H7 (cell line): Measurements from ENCODE around the gene CTNNA3. TPM values are rescaled to one million over a fixed set of nuclear protein-coding genes. Genes with fewer than 3 reads are reported as not detected.
A peak's percentile ranks its signal among the peaks of the same experiment; 100 is the strongest.

Experiments used
- DNase-seq: peaks from one replicate; pipeline ENCODE4 v3.0.0; 2012
- H3K27me3 ChIP-seq: 2 replicates; pipeline ENCODE4 v1.6.0; 2011; ENCODE audit warnings: mild to moderate bottlenecking, low read length; ENCODE audit not compliant: control insufficient read depth, insufficient read depth
- H3K36me3 ChIP-seq: replicated peaks from 2 replicates; pipeline ENCODE4 v1.5.1; 2011; ENCODE audit warnings: low read length; ENCODE audit not compliant: control insufficient read depth, insufficient read depth
- H3K4me3 ChIP-seq: 2 replicates; pipeline ENCODE4 v1.5.1; 2011; ENCODE audit warnings: low read depth, mild to moderate bottlenecking, control low read depth, low read length, moderate library complexity; ENCODE audit not compliant: insufficient read depth
- total RNA-seq: library from RNA; depleted of rRNA; stranded (reverse); fragments of >200 nt; shearing (Covaris generic); gene quantifications from 2 replicates; pipeline ENCODE4 v1.2.3, GENCODE V29; 2014

CTNNA3 gene
- total RNA-seq, 1 experiment from 2014 or later, result 10.6 TPM

DNA sequence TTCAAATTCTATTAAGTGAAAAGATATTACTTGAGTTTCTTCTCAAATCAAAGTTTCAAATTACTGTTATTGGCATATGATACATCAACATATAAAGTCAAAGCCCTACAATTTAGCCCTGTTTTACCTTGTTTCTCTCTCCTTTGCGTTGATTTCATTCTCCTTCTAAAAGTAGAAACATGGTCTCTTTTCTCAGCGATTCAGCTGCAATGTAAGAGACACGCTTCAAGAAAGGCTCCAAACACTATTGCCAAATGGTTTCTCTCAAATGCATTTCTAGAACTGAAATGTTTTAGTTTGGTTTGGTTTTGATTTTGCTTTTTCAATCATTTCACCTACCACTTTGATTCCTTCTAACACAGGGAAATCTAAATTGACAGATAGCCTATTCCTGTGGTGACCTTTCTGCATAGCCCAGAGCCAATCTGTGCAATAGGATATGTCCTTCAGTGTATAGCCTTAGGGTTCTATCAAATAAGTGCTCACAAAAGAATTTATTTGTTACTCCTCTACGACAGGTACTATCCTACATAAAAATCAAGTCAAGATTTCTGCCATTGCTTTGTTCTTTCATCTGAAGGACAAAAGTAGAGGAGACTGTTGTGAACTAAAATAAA, 47.3 kb downstream of the CTNNA3 start:
- Histone ChIP-seq H3K27me3 (no peaks in the 10 kb centered on the region), H3K36me3 (no peaks in the 10 kb centered on the region), H3K4me3 (no peak overlapping the region)
- no peak for DNase-seq

DNA sequence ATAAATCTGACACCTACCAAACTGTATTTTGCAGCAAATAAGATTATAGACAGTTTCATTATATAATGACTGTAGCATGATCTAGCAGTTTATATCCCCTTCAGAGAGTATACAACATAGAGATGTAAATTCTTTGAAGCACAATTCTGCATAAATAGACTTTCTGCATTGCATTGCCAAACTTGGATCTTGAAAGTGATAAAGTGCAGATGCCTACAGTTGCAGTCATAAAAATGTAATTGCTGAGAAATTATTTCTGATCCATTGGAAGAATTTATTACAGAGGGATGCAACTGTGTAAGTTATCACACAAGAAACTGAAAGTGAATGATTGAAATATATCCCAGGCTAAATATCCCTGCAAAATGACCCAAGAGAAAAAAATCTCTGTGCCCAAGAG, 65.1 kb downstream of the CTNNA3 start:
- H3K4me3 ChIP-seq, result no peak overlapping the region
- no peak for DNase-seq
- H3K36me3 ChIP-seq, result no peaks in the 10 kb centered on the region
- H3K27me3 ChIP-seq, result no peaks in the 10 kb centered on the region

DNA sequence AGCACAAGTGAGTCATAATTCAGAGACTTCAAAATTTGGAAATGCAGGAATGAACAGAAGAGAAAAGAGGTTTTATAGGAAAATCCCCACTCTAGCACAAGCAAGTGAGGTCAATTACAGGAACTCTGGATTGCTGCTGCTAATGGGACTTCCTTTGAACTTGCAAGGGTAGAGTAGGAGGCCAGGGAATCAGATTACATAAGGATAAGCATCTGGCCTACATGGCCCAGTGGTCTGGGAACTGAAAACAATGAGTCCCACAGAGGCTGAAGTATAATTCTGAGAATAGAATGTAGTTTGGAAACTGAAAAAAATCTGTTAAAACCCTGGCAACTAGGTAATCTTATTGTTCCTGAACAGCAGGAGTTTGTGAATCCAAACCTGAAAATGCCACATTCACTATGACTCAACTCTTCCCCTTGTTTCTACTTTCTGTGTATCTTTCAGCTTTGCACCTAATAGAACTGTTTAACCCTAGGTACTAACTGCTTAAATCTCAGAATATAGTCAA, 66.5 kb downstream of the CTNNA3 start:
- Histone ChIP-seq H3K27me3 (no peaks in the 10 kb centered on the region), H3K4me3 (no peak overlapping the region), H3K36me3 (no peaks in the 10 kb centered on the region)
- DNase-seq, result no peak

DNA sequence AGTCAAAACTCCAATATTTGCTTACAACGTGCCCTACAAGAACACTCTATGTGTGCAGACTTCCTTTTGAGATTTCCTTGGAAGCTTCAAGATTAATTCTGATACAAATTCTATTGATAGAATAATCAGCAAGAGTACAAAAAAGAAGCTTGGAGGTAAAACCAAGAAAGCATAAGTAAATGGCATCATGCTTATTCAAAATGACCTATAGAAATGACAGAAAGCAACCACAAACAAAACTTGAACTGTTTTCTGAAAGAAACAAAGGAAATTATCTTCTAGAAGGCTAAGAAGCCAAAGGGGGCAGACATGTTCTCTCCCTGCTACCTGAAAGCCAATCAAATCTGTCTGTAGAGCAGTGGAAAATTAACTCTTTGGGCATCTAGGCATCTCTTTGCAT, 73.0 kb downstream of the CTNNA3 start:
- H3K27me3 ChIP-seq, result no peaks in the 10 kb centered on the region
- H3K36me3 ChIP-seq, result no peaks in the 10 kb centered on the region
- no peak for DNase-seq
- no peak overlapping the region for H3K4me3 ChIP-seq

DNA sequence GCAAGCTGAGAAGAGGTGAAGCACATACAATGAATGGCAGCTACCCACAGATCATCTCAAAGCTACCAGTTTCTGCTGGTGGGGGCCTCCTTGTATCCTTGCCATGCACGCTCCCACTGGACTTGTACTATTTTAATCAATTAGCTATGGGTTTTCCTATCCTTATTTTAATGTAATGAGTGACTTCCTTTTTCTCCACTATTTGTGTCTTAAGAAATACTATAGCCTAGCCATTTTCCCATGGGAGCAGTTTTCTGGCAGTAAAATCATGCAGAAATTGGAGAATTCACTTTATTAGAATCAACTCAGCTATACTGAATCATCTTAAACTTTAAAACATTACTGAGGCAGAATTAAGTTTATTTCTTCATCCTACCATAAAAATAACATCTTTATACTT, 73.5 kb downstream of the CTNNA3 start:
- no peak for DNase-seq
- Histone ChIP-seq H3K36me3 (no peaks in the 10 kb centered on the region), H3K4me3 (no peak overlapping the region), H3K27me3 (no peaks in the 10 kb centered on the region)

DNA sequence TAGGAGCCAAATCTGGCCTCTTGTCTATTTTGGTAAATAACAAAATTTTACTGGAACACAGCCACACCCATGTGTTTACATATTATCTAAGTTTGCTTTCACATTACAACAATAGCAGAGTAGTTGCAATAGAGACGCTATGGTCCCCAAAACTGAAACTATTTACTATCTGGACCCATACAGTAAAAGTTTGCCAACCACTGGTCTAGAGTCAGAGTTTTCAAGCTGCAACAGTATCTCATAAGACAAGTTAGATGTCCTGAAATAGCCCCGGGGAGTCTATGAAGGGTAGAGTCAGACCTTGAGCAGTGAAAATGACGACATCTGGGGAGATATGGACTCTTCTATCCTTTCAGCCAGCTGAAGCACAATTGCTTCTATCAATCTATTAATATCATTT, 74.2 kb downstream of the CTNNA3 start:
- DNase-seq, result no peak
- Histone ChIP-seq H3K4me3 (no peak overlapping the region), H3K36me3 (no peaks in the 10 kb centered on the region), H3K27me3 (no peaks in the 10 kb centered on the region)

DNA sequence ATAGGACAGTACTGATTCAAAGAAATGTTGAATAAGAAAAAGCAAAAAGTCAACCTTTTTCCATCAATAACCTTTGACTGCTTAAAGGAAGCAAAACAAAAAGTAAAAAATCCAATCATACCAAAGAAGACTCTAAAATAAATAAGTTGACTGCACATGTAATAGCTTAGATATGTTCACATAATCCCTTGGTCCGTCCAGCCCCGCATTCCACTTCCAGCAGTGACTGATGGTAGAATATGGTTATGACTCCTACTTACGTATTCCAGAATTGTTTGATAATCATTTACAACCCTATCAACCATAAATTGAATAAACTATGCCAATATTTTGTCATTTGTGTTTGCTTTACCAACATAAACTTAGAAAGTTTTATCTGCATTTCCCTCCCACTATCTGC, 77.9 kb downstream of the CTNNA3 start:
- Histone ChIP-seq H3K4me3 (no peak overlapping the region), H3K36me3 (no peaks in the 10 kb centered on the region), H3K27me3 (no peaks in the 10 kb centered on the region)
- no peak for DNase-seq

DNA sequence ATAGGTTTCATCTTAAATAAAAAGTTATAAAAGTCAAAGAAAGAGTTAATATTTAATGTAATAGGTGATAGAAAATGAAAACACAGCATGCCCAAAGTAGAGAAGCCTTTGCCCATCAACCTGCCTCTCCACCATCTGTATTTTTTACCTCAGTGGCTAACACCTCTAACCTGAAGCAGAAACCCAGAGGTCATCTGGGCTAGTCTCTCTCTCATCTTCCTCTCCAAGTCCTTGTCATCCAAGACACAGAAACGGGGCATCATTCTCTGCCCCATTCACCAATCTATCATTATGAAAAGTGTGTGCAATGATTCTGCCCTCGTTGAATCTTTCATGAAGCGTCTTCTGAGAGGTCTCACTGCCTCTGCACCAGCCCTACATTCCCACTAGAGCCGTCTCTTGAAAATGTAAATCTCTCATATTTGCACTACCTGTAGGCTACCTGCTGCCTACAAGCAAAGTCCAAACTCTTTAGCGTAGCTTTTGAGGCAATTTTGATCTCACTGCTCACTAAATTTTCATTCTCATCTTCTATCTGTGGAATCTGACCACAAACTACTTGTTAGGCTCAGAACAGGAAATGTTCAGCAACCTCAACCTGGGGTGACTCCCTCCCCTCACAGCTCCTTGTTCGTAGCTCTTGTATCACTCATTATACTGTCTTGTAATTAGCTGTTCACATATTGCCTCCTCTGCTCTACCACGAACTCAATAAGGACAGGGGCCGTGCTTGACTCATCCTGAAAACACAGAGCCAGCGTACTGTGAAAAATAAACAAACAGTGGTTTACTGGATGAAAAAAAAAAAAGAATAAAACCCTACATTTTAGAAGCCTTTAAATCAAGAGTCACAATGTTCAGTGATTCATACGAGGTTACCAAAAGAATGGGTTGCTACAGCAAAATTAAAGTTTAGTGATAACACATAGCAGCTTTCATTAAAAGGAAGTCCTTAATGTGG, 83.1 kb downstream of the CTNNA3 start:
- Histone ChIP-seq H3K4me3 (no peak overlapping the region), H3K36me3 (no peaks in the 10 kb centered on the region), H3K27me3 (no peaks in the 10 kb centered on the region)
- no peak for DNase-seq

DNA sequence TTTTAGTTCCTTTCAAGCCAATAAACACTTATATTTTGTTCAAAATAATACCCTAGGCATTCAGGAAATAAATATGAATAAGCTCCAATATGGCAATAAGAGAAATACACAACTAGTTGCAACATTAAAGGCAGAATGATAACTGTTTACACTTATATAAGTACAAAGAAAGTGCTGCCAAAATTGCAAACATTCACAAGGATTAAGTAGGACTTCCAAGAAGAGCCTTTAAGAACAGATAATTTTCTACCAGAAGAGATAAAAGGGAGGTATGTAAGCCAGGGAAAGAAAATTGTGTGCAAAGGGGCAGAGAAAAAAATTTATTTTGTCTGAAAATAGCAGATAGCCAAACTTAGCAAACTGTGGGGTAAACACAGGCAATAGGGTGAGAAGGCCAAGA, 83.8 kb downstream of the CTNNA3 start:
- H3K36me3 ChIP-seq, result no peaks in the 10 kb centered on the region
- no peak overlapping the region for H3K4me3 ChIP-seq
- DNase-seq, result no peak
- H3K27me3 ChIP-seq, result no peaks in the 10 kb centered on the region

DNA sequence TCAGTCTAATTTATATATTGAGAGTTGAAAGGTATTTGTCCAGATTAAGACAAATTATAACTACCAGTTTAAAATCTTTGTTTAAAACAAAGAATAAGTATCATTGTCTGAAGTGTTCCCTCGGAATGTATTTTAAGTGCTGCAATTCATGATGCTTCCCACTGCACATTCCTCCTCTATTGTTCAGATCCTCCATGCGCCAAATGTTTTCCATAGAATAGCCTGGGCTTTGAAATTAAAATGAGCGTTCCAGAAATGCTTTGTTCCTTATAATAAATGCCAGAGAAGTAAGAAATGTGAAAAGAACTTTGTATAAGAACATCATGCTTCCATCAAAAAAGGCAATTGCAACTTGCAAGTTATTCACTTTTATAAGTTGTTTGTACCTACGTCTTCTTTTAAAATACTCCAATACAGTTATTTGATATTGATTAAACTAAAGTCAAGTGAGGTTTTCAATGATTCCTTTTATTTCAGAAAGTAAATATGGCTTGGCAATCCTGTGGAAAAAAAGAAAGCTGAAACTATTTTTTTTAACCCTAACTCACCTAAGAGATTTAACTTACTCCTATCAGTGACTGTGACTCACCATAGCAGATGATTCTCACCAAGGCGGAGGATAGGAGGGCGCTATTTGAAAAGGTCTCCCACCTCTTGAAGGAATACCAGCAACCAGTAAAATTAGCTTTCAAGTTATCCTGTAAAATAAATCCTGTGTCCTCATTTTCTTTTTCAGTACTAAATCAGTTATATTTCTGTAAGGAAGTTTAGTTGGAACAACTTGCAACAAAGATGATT, 85.8 kb downstream of the CTNNA3 start:
- peak; percentile 10 for DNase-seq
- no peaks in the 10 kb centered on the region for H3K27me3 ChIP-seq
- no peaks in the 10 kb centered on the region for H3K36me3 ChIP-seq
- H3K4me3 ChIP-seq, result no peak overlapping the region

DNA sequence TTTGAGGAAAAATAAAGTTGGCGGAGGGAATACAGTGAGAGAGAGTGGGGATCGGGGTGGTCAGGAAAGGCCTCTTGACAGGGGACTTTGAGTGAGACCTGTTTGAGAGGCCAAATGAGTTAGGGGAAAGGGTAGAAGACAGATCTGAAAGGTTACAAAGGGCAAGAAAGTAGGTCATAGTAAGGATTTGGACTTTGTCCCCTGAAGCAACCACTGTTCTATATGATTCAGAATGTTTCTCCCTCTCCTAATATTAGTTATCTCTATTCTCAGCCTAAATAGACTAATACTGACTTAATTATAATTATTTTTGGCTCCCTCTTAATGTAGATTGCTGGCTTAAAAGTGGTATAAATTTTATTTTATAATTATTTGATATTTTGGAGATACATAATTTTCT, 88.0 kb downstream of the CTNNA3 start:
- no peak overlapping the region for H3K4me3 ChIP-seq
- H3K36me3 ChIP-seq, result no peaks in the 10 kb centered on the region
- no peaks in the 10 kb centered on the region for H3K27me3 ChIP-seq
- no peak for DNase-seq

DNA sequence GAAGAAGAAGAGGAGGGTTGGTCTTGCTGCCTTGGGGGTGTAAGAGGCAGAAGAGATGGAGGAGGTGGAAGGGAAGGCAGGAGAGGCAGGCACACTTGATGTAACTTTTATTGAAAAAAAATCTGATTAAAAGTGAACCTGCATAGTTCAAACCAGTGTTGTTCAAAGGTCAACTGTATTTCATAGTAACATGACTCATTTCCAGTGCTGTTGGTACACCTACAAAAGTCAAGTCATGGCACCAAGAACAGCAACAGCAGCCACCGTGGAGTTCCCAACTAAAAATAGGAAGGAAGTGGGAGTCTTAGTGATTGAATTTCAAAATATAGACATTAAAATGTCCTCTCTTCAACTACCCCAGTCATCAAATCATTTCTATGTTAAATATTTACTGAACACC, 88.5 kb downstream of the CTNNA3 start:
- no peaks in the 10 kb centered on the region for H3K36me3 ChIP-seq
- no peak for DNase-seq
- H3K4me3 ChIP-seq, result no peak overlapping the region
- no peaks in the 10 kb centered on the region for H3K27me3 ChIP-seq

DNA sequence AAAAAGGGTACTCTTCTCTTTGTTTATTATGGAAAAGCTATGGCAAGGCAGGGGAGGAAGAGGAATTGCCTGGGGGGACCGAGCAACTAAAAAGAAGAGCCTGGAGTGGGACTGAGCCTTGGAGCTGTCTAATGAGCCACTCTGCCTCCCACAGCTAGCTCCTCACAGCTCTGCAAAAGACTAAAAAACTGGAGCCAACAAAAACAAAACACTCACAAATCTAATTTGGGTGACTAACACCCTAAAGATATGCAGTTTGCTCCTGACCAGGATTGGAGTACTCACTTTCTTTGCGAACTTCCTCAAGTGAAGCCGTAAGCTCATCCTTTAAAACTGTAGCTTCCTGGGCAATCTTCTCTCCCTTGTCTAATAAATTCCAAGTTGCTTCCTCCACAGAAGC, 89.4 kb downstream of the CTNNA3 start:
- H3K4me3 ChIP-seq, result no peak overlapping the region
- no peaks in the 10 kb centered on the region for H3K36me3 ChIP-seq
- DNase-seq, result no peak
- H3K27me3 ChIP-seq, result no peaks in the 10 kb centered on the region

DNA sequence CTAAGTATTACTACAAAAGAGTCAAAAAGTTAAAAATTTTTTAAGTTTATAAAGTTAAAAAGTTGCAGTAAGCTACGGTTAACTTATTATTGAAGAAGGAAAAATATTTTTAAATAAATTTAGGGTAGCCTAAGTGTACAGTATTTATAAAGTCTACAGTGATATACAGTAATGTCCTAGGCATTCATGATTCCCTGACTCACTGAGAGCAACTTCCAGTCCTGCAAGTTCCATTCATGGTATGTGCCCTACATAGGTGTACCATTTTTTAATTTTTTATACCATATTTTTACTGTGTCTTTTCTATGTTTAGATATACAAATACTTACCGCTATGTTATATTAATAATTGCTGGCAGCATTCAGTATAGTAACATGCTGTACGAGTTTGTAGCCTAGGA, 92.3 kb downstream of the CTNNA3 start:
- DNase-seq, result no peak
- Histone ChIP-seq H3K36me3 (no peaks in the 10 kb centered on the region), H3K27me3 (no peaks in the 10 kb centered on the region), H3K4me3 (no peak overlapping the region)
